ENCODE results near the gene OR51S1.
"Not testable (repeated sequence)": the region's sequence is repeated elsewhere in the genome, so short reads cannot be mapped to it uniquely, and the experiment has no call there.

The OR51S1 gene

GRCh38 chr11:4808476-4808875, 40.5 kb downstream of the OR51S1 start:
- DNase-seq (ENCODE audit: low read depth in 2 of 2) = no peak

- DNase-seq (ENCODE audit: low read depth in 2 of 2) = no peak
These were observed 44.7 kb downstream of the OR51S1 start, which contains the start of gene OR52R1 for GRCh38 chr11:4804280-4804679. Gene OR52R1, minus strand, starts transcription at chr11:4804380. Its CDS starts 0 bp downstream, at chr11:4804380.

GRCh38 chr11:4801316-4801715, 47.7 kb downstream of the OR51S1 start:
- not testable (repeated sequence) for DNase-seq (ENCODE audit: low read depth in 2 of 2)

GRCh38 chr11:4798427-4799183, 50.4 kb downstream of the OR51S1 start:
- no peak for DNase-seq (ENCODE audit: low read depth in 2 of 2)

Measured in stimulated activated CD4-positive, alpha-beta T cell treated with anti-CD3 and anti-CD28 coated beads, Interleukin-12 subunit alpha, Interleukin-12 subunit beta, amount 100 ng/mL, for 24 hours (primary cell).